GM23248 (cell line): ENCODE measurements around the gene DDOST. TPM values are rescaled to one million over a fixed set of nuclear protein-coding genes. Genes with fewer than 3 reads are reported as not detected.

Experiments
- DNase-seq: peaks from one replicate; pipeline ENCODE4 v3.0.0-alpha.2; 2015
- H2AFZ ChIP-seq: fragments of 200-600 bp; sonication (generic); 2 replicates; pipeline ENCODE4 v1.6.1; 2016; ENCODE audit warnings: antibody characterized with exemption
- H3F3A ChIP-seq: fragments of 200-600 bp; sonication (generic); 2 replicates; pipeline ENCODE4 v1.6.1; 2016; ENCODE audit warnings: mild to moderate bottlenecking, antibody characterized with exemption, mixed run types; ENCODE audit not compliant: insufficient read depth
- H3K27ac ChIP-seq: fragments of 200-600 bp; sonication (generic); 2 replicates; pipeline ENCODE4 v1.5.1; 2016; ENCODE audit warnings: mild to moderate bottlenecking
- H3K27me3 ChIP-seq: fragments of 200-600 bp; sonication (generic); replicated peaks from 2 replicates; pipeline ENCODE4 v1.6.1; 2016; ENCODE audit warnings: mild to moderate bottlenecking; ENCODE audit not compliant: insufficient read depth
- H3K36me3 ChIP-seq: fragments of 200-600 bp; sonication (generic); 2 replicates; pipeline ENCODE4 v1.6.1; 2016; ENCODE audit warnings: low read depth, mild to moderate bottlenecking
- H3K4me1 ChIP-seq: fragments of 200-600 bp; sonication (generic); 2 replicates; pipeline ENCODE4 v1.6.1; 2016; ENCODE audit warnings: mild to moderate bottlenecking; ENCODE audit not compliant: insufficient read depth
- H3K4me2 ChIP-seq: fragments of 200-600 bp; sonication (generic); one replicate; pipeline ENCODE4 v1.6.1; 2016; ENCODE audit warnings: mild to moderate bottlenecking; ENCODE audit not compliant: unreplicated experiment
- H3K4me3 ChIP-seq: fragments of 200-600 bp; sonication (generic); 2 replicates; pipeline ENCODE4 v1.5.1; 2016; ENCODE audit warnings: mild to moderate bottlenecking
- H3K79me2 ChIP-seq: fragments of 200-600 bp; sonication (generic); 2 replicates; pipeline ENCODE4 v1.6.1; 2016; ENCODE audit warnings: mild to moderate bottlenecking; ENCODE audit not compliant: insufficient read depth
- H3K9ac ChIP-seq: fragments of 200-600 bp; sonication (generic); 2 replicates; pipeline ENCODE4 v1.6.1; 2016; ENCODE audit warnings: mild to moderate bottlenecking
- H3K9me2 ChIP-seq: fragments of 200-600 bp; sonication (generic); 2 replicates; pipeline ENCODE4 v1.6.1; 2016; ENCODE audit warnings: mixed run types, mild to moderate bottlenecking, moderate library complexity; ENCODE audit not compliant: insufficient read depth
- H3K9me3 ChIP-seq: fragments of 200-600 bp; sonication (generic); one replicate; pipeline ENCODE4 v1.6.1; 2017; ENCODE audit warnings: low read depth
- H4K20me1 ChIP-seq: fragments of 200-600 bp; sonication (generic); 2 replicates; pipeline ENCODE4 v1.6.0; 2016; ENCODE audit not compliant: insufficient read depth
- EZH2 ChIP-seq: fragments of 200-600 bp; sonication (generic); IDR thresholded peaks from 2 replicates; pipeline ENCODE4 v1.6.1; 2018; ENCODE audit warnings: antibody characterized with exemption, mild to moderate bottlenecking; ENCODE audit not compliant: insufficient read depth, poor library complexity, severe bottlenecking
- EZH2phosphoT487 ChIP-seq: fragments of 200-600 bp; sonication (generic); IDR thresholded peaks from 2 replicates; pipeline ENCODE4 v1.6.1; 2018; ENCODE audit warnings: antibody characterized with exemption, moderate library complexity, mild to moderate bottlenecking, low read depth; ENCODE audit not compliant: insufficient read depth
- WGBS, 2 experiments: methylation state at CpG; one replicate each; pipeline ENCODE4 v1.1.6; 2015 to 2017; ENCODE audit warnings: low lambda C conversion rate in 2 of 2, low coverage in 1 of 2; ENCODE audit errors: missing lambda C conversion rate in 2 of 2; 5-methylcytosine and 5-hydroxymethylcytosine counted together
- in situ Hi-C: fragments of 300-500 bp; cut with MboI; formaldehyde crosslinking; loops from 2 replicates; pipeline ENCODE4 v1.15.0; 2020
- polyA plus RNA-seq: library from polyadenylated mRNA; unstranded; fragments of >200 nt; fragmentation: Nextera tagmentation; extraction: Ambion mirVana; gene quantifications from 2 replicates; pipeline ENCODE4 v1.2.1, GENCODE V29; 2016
- total RNA-seq: library from RNA; depleted of rRNA; stranded (reverse); fragments of >200 nt; shearing (Covaris generic); gene quantifications from 2 replicates; pipeline ENCODE4 v1.2.3, GENCODE V29; 2014

DDOST gene
- total and polyA plus RNA-seq, 2 experiments from 2014 or later, result 348 to 356 TPM

- H3K9me2 ChIP-seq, result no peaks in the 10 kb centered on the region
- 63 to 65% methylated on average over 23 to 25 of the region's 26 CpGs for WGBS, 2 experiments
- H3K79me2 ChIP-seq, result no peaks in the 10 kb centered on the region
- no peak for TF ChIP-seq EZH2phosphoT487
- no peak for TF ChIP-seq EZH2
- H2AFZ ChIP-seq, result no peak overlapping the region
- no peaks in the 10 kb centered on the region for H3K36me3 ChIP-seq
- no peaks in the 10 kb centered on the region for H3K27me3 ChIP-seq
- H3K4me2 ChIP-seq, result no peak overlapping the region
- DNase-seq, result no peak
- no peaks in the 10 kb centered on the region for H3K4me1 ChIP-seq
- no peaks in the 10 kb centered on the region for H4K20me1 ChIP-seq
- H3K27ac ChIP-seq, result no peak overlapping the region
- H3K9me3 ChIP-seq, result no peaks in the 10 kb centered on the region
- no peak overlapping the region for H3K9ac ChIP-seq
- no peak overlapping the region for H3K4me3 ChIP-seq
- no peaks in the 10 kb centered on the region for H3F3A ChIP-seq
- in situ Hi-C loops, result no loop called here
Observed at GRCh38 chr1:20686883-20687725, 25.9 kb upstream of the DDOST start.

- Histone ChIP-seq H2AFZ (no peak overlapping the region), H3K4me3 (no peak overlapping the region), H3F3A (no peaks in the 10 kb centered on the region), H3K27me3 (no peaks in the 10 kb centered on the region), H3K36me3 (no peaks in the 10 kb centered on the region), H3K4me2 (no peak overlapping the region), H3K9me3 (no peaks in the 10 kb centered on the region), H3K9ac (no peak overlapping the region), H4K20me1 (no peaks in the 10 kb centered on the region), H3K4me1 (no peaks in the 10 kb centered on the region), H3K79me2 (no peaks in the 10 kb centered on the region), H3K9me2 (no peaks in the 10 kb centered on the region), H3K27ac (no peak overlapping the region)
- TF ChIP-seq EZH2, result no peak
- TF ChIP-seq EZH2phosphoT487, result no peak
- no peak for DNase-seq
- 75% methylated on average over 10 to 12 of the region's 12 CpGs for WGBS, 2 experiments
- in situ Hi-C loops, result no loop called here
Observed at GRCh38 chr1:20685741-20686140, 24.6 kb upstream of the DDOST start.

GRCh38 chr1:20685099-20685662 lies 24.0 kb upstream of the DDOST start:
- H3F3A ChIP-seq, result no peaks in the 10 kb centered on the region
- H3K4me3 ChIP-seq, result no peak overlapping the region
- H4K20me1 ChIP-seq, result no peaks in the 10 kb centered on the region
- no peaks in the 10 kb centered on the region for H3K79me2 ChIP-seq
- no peak overlapping the region for H3K9ac ChIP-seq
- no peak for DNase-seq
- H3K9me2 ChIP-seq, result no peaks in the 10 kb centered on the region
- H3K36me3 ChIP-seq, result no peaks in the 10 kb centered on the region
- no peak overlapping the region for H3K4me2 ChIP-seq
- H2AFZ ChIP-seq, result no peak overlapping the region
- no peak overlapping the region for H3K27ac ChIP-seq
- in situ Hi-C loops, result no loop called here
- 84 to 92% methylated on average over 16 to 20 of the region's 21 CpGs for WGBS, 2 experiments
- H3K4me1 ChIP-seq, result no peaks in the 10 kb centered on the region
- TF ChIP-seq EZH2 (no peak), EZH2phosphoT487 (no peak)
- H3K27me3 ChIP-seq, result no peaks in the 10 kb centered on the region
- H3K9me3 ChIP-seq, result no peaks in the 10 kb centered on the region

- TF ChIP-seq EZH2phosphoT487 (no peak), EZH2 (no peak)
- in situ Hi-C loops, result no loop called here
- Histone ChIP-seq H3K27me3 (no peaks in the 10 kb centered on the region), H3K79me2 (no peaks in the 10 kb centered on the region), H3K9ac (no peak overlapping the region), H3K4me3 (no peak overlapping the region), H3K9me3 (no peaks in the 10 kb centered on the region), H3K4me1 (no peaks in the 10 kb centered on the region), H3K4me2 (no peak overlapping the region), H3K9me2 (no peaks in the 10 kb centered on the region), H3F3A (no peaks in the 10 kb centered on the region), H4K20me1 (no peaks in the 10 kb centered on the region), H2AFZ (no peak overlapping the region), H3K27ac (no peak overlapping the region), H3K36me3 (no peaks in the 10 kb centered on the region)
- 92% methylated on average over 14 of the region's 14 CpGs for WGBS, 2 experiments
- DNase-seq, result no peak
Observed at GRCh38 chr1:20684651-20685050, 23.5 kb upstream of the DDOST start.
